ENCODE measurements around the gene MEIOC.

MEIOC gene

DNA sequence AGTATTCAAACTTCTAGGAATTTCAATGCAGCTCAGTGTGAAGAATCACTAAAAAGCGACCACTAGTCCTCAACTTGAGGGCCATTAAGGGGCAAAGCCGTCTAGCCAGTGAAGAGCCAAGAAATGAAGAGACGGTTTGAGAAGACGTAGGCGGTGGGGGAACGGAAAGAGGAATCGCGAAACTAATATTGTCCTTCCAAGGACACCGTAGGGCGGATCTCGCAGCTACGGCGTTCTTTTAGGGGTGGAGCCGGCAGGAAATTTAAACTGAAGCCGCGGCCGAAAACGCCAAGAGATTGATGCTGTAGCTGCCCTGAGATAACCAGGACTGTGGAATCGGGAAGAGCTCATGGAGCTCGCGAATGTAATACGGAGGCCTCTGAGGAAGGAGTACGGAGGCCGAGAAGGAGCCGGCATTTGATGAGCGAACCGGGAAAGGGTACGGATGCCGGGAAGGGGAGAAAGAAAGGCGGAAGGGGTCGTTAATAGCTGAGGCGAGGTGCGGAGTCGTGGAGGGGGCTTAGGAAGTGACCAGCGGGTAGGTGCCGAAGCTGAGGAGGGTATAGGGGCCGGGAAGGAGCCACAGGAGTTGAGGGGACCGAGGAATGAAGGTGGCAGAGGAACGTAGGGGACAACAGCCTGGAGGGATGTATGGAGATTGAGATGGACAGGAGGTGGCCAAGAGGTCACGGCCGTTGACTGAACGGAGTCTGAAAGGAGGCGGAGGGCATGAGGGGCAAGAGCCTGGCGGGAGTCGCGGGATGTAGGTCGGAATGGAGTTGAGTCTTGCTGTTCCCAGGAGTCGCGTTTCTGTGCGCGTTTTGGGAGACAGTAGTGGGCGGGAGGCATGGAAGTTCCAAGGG is 52.4 kb downstream of the MEIOC start, which contains the start of gene DBF4B:
Gene DBF4B, plus strand, starts transcription at position 265 of the 863 bp plus-strand sequence. Its CDS starts 156 bp downstream, at position 421.
- peak within 1 kb of the TSS; percentile 84 for H3K4me3 ChIP-seq (replicated peaks; ENCODE audit: low read depth, low read length)
- TF ChIP-seq, protein P1, sequence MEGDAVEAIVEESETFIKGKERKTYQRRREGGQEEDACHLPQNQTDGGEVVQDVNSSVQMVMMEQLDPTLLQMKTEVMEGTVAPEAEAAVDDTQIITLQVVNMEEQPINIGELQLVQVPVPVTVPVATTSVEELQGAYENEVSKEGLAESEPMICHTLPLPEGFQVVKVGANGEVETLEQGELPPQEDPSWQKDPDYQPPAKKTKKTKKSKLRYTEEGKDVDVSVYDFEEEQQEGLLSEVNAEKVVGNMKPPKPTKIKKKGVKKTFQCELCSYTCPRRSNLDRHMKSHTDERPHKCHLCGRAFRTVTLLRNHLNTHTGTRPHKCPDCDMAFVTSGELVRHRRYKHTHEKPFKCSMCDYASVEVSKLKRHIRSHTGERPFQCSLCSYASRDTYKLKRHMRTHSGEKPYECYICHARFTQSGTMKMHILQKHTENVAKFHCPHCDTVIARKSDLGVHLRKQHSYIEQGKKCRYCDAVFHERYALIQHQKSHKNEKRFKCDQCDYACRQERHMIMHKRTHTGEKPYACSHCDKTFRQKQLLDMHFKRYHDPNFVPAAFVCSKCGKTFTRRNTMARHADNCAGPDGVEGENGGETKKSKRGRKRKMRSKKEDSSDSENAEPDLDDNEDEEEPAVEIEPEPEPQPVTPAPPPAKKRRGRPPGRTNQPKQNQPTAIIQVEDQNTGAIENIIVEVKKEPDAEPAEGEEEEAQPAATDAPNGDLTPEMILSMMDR (IDR thresholded peaks at IDR 0.05; ENCODE audit: low read length, missing control alignments) = no peak
- peak; percentile 95 for DNase-seq (ENCODE audit: low read depth)

DNA sequence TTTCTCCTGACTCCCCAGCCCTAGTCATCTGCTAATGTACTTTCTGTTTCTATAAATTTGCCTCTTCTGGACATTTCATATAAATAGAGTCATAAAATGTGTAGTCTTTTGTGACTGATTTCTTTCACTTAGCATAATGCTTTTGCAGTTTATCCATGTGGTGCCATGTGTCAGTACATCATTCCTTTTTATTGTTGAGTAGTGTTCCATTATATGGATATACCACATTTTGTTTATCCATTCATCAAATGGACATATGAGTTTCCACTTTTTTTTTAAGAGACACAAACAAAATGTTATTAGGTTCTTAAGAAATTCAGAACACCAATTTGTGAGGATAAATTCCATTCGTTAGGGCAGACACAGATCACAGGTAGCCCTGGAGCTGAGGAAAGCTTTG is 63.2 kb downstream of the MEIOC start:
- H3K4me3 ChIP-seq (replicated peaks; ENCODE audit: low read depth, low read length) = no peak overlapping the region
- DNase-seq (ENCODE audit: low read depth) = no peak
- TF ChIP-seq, protein P1 (IDR thresholded peaks at IDR 0.05; ENCODE audit: low read length, missing control alignments) = no peak

DNA sequence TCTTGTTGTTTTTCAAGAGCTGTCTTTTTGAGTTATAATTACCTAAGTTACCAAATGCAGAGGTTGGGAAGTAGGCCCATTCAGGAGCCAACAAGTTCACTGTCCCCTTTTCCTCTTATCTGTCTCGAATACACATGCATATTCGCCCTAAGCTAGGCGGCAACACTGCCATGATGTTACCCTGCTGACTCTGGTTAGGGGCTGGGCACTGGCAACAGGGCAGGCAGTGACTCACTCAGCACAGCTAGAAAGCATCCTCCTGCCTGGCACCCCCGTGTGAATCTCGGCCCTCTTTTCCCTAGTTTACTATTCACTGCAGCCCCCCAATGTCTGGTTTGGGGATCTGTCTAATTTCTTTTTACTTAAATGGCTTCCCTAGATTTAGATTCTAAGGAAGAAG is 66.0 kb downstream of the MEIOC start:
- no peak for DNase-seq (ENCODE audit: low read depth)
- TF ChIP-seq, protein P1 (IDR thresholded peaks at IDR 0.05; ENCODE audit: low read length, missing control alignments) = no peak
- no peak overlapping the region for H3K4me3 ChIP-seq (replicated peaks; ENCODE audit: low read depth, low read length)

Data from fibroblast of pulmonary artery (primary cell).